Adrenal gland (tissue), 5 donors: Measurements from ENCODE around the gene SYMPK.
A peak's percentile ranks its signal among the peaks of the same experiment; 100 is the strongest.

Source experiments
- CTCF ChIP-seq, 6 experiments: fragments of 450-650 bp in 4 of 6; fragments of 200-600 bp in 2 of 6; sonication (generic) in 1 of 6; IDR thresholded peaks; 1 replicate in 5 of 6; 2 replicates in 1 of 6; pipeline versions ENCODE4 v1.5.1 to v1.8.0; 2016 to 2021; ENCODE audit warnings: antibody characterized with exemption in 6 of 6, mild to moderate bottlenecking in 2 of 6, moderate library complexity in 1 of 6
- POLR2A ChIP-seq, 2 donors: fragments of 450-650 bp; IDR thresholded peaks; one replicate each; pipeline ENCODE4 v1.6.1; 2017; ENCODE audit warnings: antibody characterized with exemption in 2 of 2, mild to moderate bottlenecking in 2 of 2, moderate library complexity in 1 of 2
- donor health status: DM: no; HTN: no; CAD: no.

- no peak for TF ChIP-seq CTCF (IDR thresholded peaks at IDR 0.05)
- TF ChIP-seq POLR2A (IDR thresholded peaks at IDR 0.05), result peak in 1 of 2 donors; percentile 43
Measured at GRCh38 chr19:45824041-45824471, 38.9 kb downstream of the SYMPK start.
